ENCODE data around the gene MAP9. TPM values are rescaled to one million over a fixed set of nuclear protein-coding genes. Genes with fewer than 3 reads are reported as not detected.

The MAP9 gene
- polyA plus RNA-seq, 1 of the 3 experiments (the other 2 are of a cell fraction), result 4.1 TPM

GRCh38 chr4:155322782-155323181, 54.0 kb downstream of the MAP9 start:
- ChIA-PET CTCF (interaction anchor here (1.0 to 1.4 kb wide), 3 partner anchors 18 to 115 kb away, joined by 3 to 4 read pairs (median 4); no protein-coding TSS in a partner anchor), POLR2A (interaction anchor here (0.6 to 1.2 kb wide), 2 partner anchors 115 to 251 kb away, joined by 4 read pairs; partner anchors contain the start of gene NPY2R)
- 2% methylated on average over 2 of the region's 2 CpGs for WGBS (ENCODE audit: low lambda C conversion rate)

More at GRCh38 chr4:155322782-155323181, 54.0 kb downstream of the MAP9 start:
- Histone ChIP-seq H2AFZ (ENCODE audit: low read depth) (no peak overlapping the region), H3F3A (replicated peaks; ENCODE audit: insufficient read depth) (no peaks in the 10 kb centered on the region), H4K20me1 (ENCODE audit: insufficient read depth) (no peaks in the 10 kb centered on the region), H3K36me3 (replicated peaks in 1 of 2; ENCODE audit: control insufficient read depth in 1 of 2, insufficient read depth in 2 of 2, low read length in 1 of 2) (no peaks in the 10 kb centered on the region), H3K4me2 (no peak overlapping the region), H3K9me3 (no peaks in the 10 kb centered on the region), H3K9ac (no peak overlapping the region), H3K79me2 (ENCODE audit: insufficient read depth) (no peaks in the 10 kb centered on the region), H3K4me3 (ENCODE audit: low read depth in 2 of 2, low read length in 1 of 2) (no peak overlapping the region), H3K9me2 (no peaks in the 10 kb centered on the region), H3K27me3 (ENCODE audit: insufficient read depth) (no peaks in the 10 kb centered on the region; the same call in 1 of the 2 replicates), H3K4me1 (ENCODE audit: control insufficient read depth in 1 of 2, insufficient read depth in 2 of 2, low read depth in 1 of 2, low read length in 1 of 2) (peaks cover 0 to 8% of the 10 kb centered on the region in 2 experiments; a peak in 2 of 4 replicates), H3K27ac (ENCODE audit: low read depth in 2 of 2, low read length in 1 of 2) (peak overlapping the region in 1 of 2 experiments; percentile 95; a peak in 2 of 4 replicates)
- peak; percentile 28 for DNase-seq
- no peak for TF ChIP-seq PBX3 (IDR thresholded peaks at IDR 0.05)
- TF ChIP-seq CHD2 (IDR thresholded peaks at IDR 0.05; ENCODE audit: low read length, partially characterized antibody), result peak; percentile 47
- peak in 1 of 2 experiments; percentile 88; a peak in 2 of 4 replicates for TF ChIP-seq EP300 (IDR thresholded peaks at IDR 0.05; ENCODE audit: borderline replicate concordance in 1 of 2, low read depth in 1 of 2, low read length in 1 of 2)
- TF ChIP-seq MXI1 (IDR thresholded peaks at IDR 0.05; ENCODE audit: low read depth, low read length), result peak; percentile 45; the same call in 1 of the 2 replicates
- no peak for TF ChIP-seq TAF1 (IDR thresholded peaks at IDR 0.05; ENCODE audit: borderline replicate concordance, low read depth, low read length)
- no peak for TF ChIP-seq RFX5 (IDR thresholded peaks at IDR 0.05; ENCODE audit: low read length)
- no peak for TF ChIP-seq YY1 (IDR thresholded peaks at IDR 0.05; ENCODE audit: low read depth)
- no peak for TF ChIP-seq USF1 (IDR thresholded peaks at IDR 0.05; ENCODE audit: borderline replicate concordance, low read depth)
- TF ChIP-seq RCOR1 (IDR thresholded peaks at IDR 0.05; ENCODE audit: low read length), result peak; percentile 92
- TF ChIP-seq CTCF (IDR thresholded peaks at IDR 0.05), result no peak
- TF ChIP-seq GATA2 (CRISPR knock-in tag; IDR thresholded peaks at IDR 0.05), result peak; percentile 77
- TF ChIP-seq RAD21 (IDR thresholded peaks at IDR 0.05; ENCODE audit: low read length), result peak; percentile 10; the same call in 1 of the 2 replicates
